Thyroid gland (tissue), 4 donors: ENCODE results near the gene SPATA24.

Source experiments
- POLR2A ChIP-seq, 2 donors: fragments of 450-650 bp; IDR thresholded peaks; one replicate each; pipeline ENCODE4 v1.6.1; 2017; ENCODE audit warnings: antibody characterized with exemption in 2 of 2, mild to moderate bottlenecking in 2 of 2, moderate library complexity in 1 of 2
- TF ChIP-seq, protein P1 (sequence below), 6 experiments: fragments of 200-600 bp in 3 of 6; fragments of 450-650 bp in 3 of 6; sonication (generic) in 3 of 6; IDR thresholded peaks; one replicate each; pipeline ENCODE4 v1.5.1; 2016 to 2019; ENCODE audit warnings: antibody characterized with exemption in 6 of 6, mild to moderate bottlenecking in 2 of 6, inconsistent platforms in 1 of 6, moderate library complexity in 1 of 6

DNA sequence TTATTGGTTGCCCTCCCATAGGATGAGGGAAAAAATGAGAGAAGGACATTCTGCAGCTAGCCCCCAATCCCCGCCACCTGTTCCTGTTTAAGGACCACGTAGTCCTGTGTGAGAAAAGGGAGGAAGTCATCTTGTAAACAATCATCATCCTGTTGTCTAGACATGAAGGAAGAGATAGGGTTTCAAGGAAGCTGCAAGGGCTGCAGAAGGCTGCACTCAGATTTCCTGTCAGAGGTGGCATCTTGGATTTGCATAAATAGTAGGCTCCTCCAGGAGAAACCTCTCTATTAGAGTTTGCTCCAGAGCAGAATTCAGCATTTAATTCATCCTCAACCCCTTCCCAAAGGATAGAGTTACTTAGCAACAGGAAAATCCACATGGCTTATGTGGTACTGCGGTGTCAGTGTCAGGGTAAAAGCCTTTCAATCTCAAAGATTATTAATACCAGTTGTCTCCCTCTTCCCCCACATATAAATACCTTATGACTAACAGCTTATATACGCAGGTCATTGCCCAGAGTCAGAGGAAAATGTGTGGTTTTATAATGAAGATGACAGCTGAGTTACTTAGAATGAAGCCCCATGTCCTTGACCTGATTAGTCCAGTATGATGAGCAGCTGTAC lies 40.1 kb upstream of the SPATA24 start:
- TF ChIP-seq, protein P1, sequence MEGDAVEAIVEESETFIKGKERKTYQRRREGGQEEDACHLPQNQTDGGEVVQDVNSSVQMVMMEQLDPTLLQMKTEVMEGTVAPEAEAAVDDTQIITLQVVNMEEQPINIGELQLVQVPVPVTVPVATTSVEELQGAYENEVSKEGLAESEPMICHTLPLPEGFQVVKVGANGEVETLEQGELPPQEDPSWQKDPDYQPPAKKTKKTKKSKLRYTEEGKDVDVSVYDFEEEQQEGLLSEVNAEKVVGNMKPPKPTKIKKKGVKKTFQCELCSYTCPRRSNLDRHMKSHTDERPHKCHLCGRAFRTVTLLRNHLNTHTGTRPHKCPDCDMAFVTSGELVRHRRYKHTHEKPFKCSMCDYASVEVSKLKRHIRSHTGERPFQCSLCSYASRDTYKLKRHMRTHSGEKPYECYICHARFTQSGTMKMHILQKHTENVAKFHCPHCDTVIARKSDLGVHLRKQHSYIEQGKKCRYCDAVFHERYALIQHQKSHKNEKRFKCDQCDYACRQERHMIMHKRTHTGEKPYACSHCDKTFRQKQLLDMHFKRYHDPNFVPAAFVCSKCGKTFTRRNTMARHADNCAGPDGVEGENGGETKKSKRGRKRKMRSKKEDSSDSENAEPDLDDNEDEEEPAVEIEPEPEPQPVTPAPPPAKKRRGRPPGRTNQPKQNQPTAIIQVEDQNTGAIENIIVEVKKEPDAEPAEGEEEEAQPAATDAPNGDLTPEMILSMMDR (IDR thresholded peaks at IDR 0.05): no peak
- TF ChIP-seq POLR2A (IDR thresholded peaks at IDR 0.05): no peak
